Brain microvascular endothelial cell (primary cell): ENCODE data around the gene ARIH1.

Source experiments
- DNase-seq: peaks from one replicate; pipeline ENCODE4 v3.0.0-alpha.2; 2020
- H3K27ac ChIP-seq: fragments of 250-450 bp; sonication (Bioruptor Pico); 2 replicates; pipeline ENCODE4 v1.5.1; 2020; ENCODE audit warnings: mild to moderate bottlenecking, moderate library complexity
- H3K27me3 ChIP-seq: fragments of 250-450 bp; sonication (Bioruptor Pico); replicated peaks from 2 replicates; pipeline ENCODE4 v1.5.1; 2020; ENCODE audit warnings: mild to moderate bottlenecking
- H3K36me3 ChIP-seq: fragments of 250-450 bp; sonication (Bioruptor Pico); replicated peaks from 2 replicates; pipeline ENCODE4 v1.5.1; 2020; ENCODE audit warnings: mild to moderate bottlenecking
- H3K4me3 ChIP-seq: 2 replicates; pipeline ENCODE4 v1.5.1; 2011; ENCODE audit warnings: low read depth, mild to moderate bottlenecking, control low read depth, low read length, moderate library complexity
- in situ Hi-C: cut with HindIII; loops from 2 replicates; pipeline ENCODE4 v1.10.0; 2017; ENCODE audit warnings: low sequenced_read_pairs, low pct_ligation_motif_present
- TF ChIP-seq, protein P1 (sequence below): IDR thresholded peaks from 2 replicates; pipeline ENCODE4 v1.5.1; 2011; ENCODE audit warnings: low read depth, mild to moderate bottlenecking, moderate library complexity, low read length, control low read depth, inconsistent platforms; ENCODE audit errors: missing control alignments

The ARIH1 gene

GRCh38 chr15:72482275-72482674 lies 8.1 kb downstream of the ARIH1 start:
- no peak for DNase-seq

GRCh38 chr15:72483279-72483678 lies 9.1 kb downstream of the ARIH1 start:
- no peak overlapping the region for H3K27ac ChIP-seq
- no peak overlapping the region for H3K4me3 ChIP-seq
- H3K27me3 ChIP-seq: no peaks in the 10 kb centered on the region
- DNase-seq: no peak
- TF ChIP-seq, protein P1, sequence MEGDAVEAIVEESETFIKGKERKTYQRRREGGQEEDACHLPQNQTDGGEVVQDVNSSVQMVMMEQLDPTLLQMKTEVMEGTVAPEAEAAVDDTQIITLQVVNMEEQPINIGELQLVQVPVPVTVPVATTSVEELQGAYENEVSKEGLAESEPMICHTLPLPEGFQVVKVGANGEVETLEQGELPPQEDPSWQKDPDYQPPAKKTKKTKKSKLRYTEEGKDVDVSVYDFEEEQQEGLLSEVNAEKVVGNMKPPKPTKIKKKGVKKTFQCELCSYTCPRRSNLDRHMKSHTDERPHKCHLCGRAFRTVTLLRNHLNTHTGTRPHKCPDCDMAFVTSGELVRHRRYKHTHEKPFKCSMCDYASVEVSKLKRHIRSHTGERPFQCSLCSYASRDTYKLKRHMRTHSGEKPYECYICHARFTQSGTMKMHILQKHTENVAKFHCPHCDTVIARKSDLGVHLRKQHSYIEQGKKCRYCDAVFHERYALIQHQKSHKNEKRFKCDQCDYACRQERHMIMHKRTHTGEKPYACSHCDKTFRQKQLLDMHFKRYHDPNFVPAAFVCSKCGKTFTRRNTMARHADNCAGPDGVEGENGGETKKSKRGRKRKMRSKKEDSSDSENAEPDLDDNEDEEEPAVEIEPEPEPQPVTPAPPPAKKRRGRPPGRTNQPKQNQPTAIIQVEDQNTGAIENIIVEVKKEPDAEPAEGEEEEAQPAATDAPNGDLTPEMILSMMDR: no peak
- in situ Hi-C loops: no loop called here
- H3K36me3 ChIP-seq: peaks cover 5% of the 10 kb centered on the region

More at GRCh38 chr15:72482275-72482674, 8.1 kb downstream of the ARIH1 start:
- no peaks in the 10 kb centered on the region for H3K27me3 ChIP-seq
- TF ChIP-seq, protein P1: no peak
- H3K36me3 ChIP-seq: peaks cover 5% of the 10 kb centered on the region
- in situ Hi-C loops: no loop called here
- no peak overlapping the region for H3K27ac ChIP-seq
- H3K4me3 ChIP-seq: no peak overlapping the region

- Histone ChIP-seq H3K27ac (no peak overlapping the region), H3K27me3 (no peaks in the 10 kb centered on the region), H3K36me3 (no peaks in the 10 kb centered on the region), H3K4me3 (no peak overlapping the region)
- in situ Hi-C loops: no loop called here
- DNase-seq: no peak
- TF ChIP-seq, protein P1: no peak
Observed at GRCh38 chr15:72486144-72486543, 12.0 kb downstream of the ARIH1 start.

GRCh38 chr15:72487070-72487797 lies 13.1 kb downstream of the ARIH1 start:
- no peak for DNase-seq
- Histone ChIP-seq H3K27ac (no peak overlapping the region), H3K27me3 (no peaks in the 10 kb centered on the region), H3K4me3 (no peak overlapping the region), H3K36me3 (no peaks in the 10 kb centered on the region)
- TF ChIP-seq, protein P1: no peak
- in situ Hi-C loops: no loop called here

- H3K4me3 ChIP-seq: no peak overlapping the region
- TF ChIP-seq, protein P1: no peak
- DNase-seq: no peak
Observed at GRCh38 chr15:72488558-72488957, 14.4 kb downstream of the ARIH1 start.

More at GRCh38 chr15:72488558-72488957, 14.4 kb downstream of the ARIH1 start:
- Histone ChIP-seq H3K36me3 (no peaks in the 10 kb centered on the region), H3K27ac (no peak overlapping the region), H3K27me3 (no peaks in the 10 kb centered on the region)
- in situ Hi-C loops: no loop called here
